MM.1S (cell line): ENCODE data around the gene HEBP2.

Source experiments
- EZH2 ChIP-seq: fragments of 300-600 bp; sonication (generic); optimal IDR thresholded peaks from 2 replicates; pipeline ENCODE3; 2017; ENCODE audit warnings: low read depth, mild to moderate bottlenecking, antibody characterized with exemption, low read length, mixed read lengths
- EZH2phosphoT487 ChIP-seq: fragments of 300-600 bp; sonication (generic); IDR thresholded peaks from 2 replicates; pipeline ENCODE4 v1.6.1; 2018; ENCODE audit warnings: antibody characterized with exemption, low read length
- TF ChIP-seq, protein P1 (sequence below): fragments of 300-600 bp; sonication (generic); IDR thresholded peaks from 2 replicates; pipeline ENCODE4 v1.5.1; 2016; ENCODE audit warnings: antibody characterized with exemption, low read length, mixed read lengths

GRCh38 chr6:138434096-138434495 is 30.1 kb downstream of the HEBP2 start:
- TF ChIP-seq, protein P1, sequence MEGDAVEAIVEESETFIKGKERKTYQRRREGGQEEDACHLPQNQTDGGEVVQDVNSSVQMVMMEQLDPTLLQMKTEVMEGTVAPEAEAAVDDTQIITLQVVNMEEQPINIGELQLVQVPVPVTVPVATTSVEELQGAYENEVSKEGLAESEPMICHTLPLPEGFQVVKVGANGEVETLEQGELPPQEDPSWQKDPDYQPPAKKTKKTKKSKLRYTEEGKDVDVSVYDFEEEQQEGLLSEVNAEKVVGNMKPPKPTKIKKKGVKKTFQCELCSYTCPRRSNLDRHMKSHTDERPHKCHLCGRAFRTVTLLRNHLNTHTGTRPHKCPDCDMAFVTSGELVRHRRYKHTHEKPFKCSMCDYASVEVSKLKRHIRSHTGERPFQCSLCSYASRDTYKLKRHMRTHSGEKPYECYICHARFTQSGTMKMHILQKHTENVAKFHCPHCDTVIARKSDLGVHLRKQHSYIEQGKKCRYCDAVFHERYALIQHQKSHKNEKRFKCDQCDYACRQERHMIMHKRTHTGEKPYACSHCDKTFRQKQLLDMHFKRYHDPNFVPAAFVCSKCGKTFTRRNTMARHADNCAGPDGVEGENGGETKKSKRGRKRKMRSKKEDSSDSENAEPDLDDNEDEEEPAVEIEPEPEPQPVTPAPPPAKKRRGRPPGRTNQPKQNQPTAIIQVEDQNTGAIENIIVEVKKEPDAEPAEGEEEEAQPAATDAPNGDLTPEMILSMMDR = no peak
- no peak for TF ChIP-seq EZH2
- TF ChIP-seq EZH2phosphoT487 = no peak
